HepG2 (cell line): ENCODE results near the gene SBNO2. TPM values are rescaled to one million over a fixed set of nuclear protein-coding genes. Genes with fewer than 3 reads are reported as not detected.

Experiments used
- ATAC-seq: fragments of 200-7000 bp; cut with Tn5 transposase; 3 replicates; pipeline ENCODE4 v1.9.1; 2020; ENCODE audit warnings: mild to moderate bottlenecking, moderate library complexity
- BruUV-seq: library from RNA; stranded (reverse); fragments of 400-500 nt; replicated peaks from 2 replicates; lab custom pipeline; 2021; lab: Mats Ljungman, UMichigan
- CTCF ChIA-PET: fragments of 300-600 bp; formaldehyde crosslinking; extraction: SDS; loops from one replicate; lab custom pipeline; 2021; ENCODE audit warnings: low total read pairs, inconsistent platforms, low intra/inter-chr PET ratio; lab: Yijun Ruan, JAX
- POLR2A ChIA-PET: fragments of 350-600 bp; sonication (Branson Sonifier 250); formaldehyde crosslinking; loops from one replicate; lab custom pipeline; 2020; ENCODE audit warnings: antibody characterized with exemption, inconsistent platforms; lab: Yijun Ruan, JAX
- DNase-seq: peaks from one replicate; pipeline ENCODE4 v3.0.0-alpha.2; 2015; ENCODE audit warnings: low spot score
- FAIRE-seq: peaks from 3 replicates; lab custom pipeline; 2011; peaks lifted over from hg19 to GRCh38; lab: Jason Lieb, UNC
- H2AFZ ChIP-seq: one replicate; pipeline ENCODE4 v1.6.1; 2011; ENCODE audit warnings: low read length, inconsistent platforms
- H3K27ac ChIP-seq: fragments of 300-600 bp; 3 replicates; pipeline ENCODE4 v1.8.0; 2011; ENCODE audit warnings: mixed run types, mild to moderate bottlenecking, mixed read lengths, low read length, inconsistent platforms; ENCODE audit not compliant: insufficient read depth; ENCODE audit errors: extremely low read length
- H3K27me3 ChIP-seq, 2 experiments: fragments of 200-600 bp in 1 of 2; 2 replicates in 1 of 2; 3 replicates in 1 of 2; pipeline versions ENCODE4 v1.6.0 to v1.8.0; 2011; ENCODE audit warnings: low read length in 2 of 2, mild to moderate bottlenecking in 2 of 2, moderate library complexity in 2 of 2, inconsistent platforms in 1 of 2; ENCODE audit not compliant: insufficient read depth in 2 of 2, control insufficient read depth in 1 of 2
- H3K36me3 ChIP-seq, 2 experiments: fragments of 200-600 bp in 1 of 2; replicated peaks in 1 of 2; 2 replicates in 1 of 2; 3 replicates in 1 of 2; pipeline versions ENCODE4 v1.5.1 to v1.8.0; 2011; ENCODE audit warnings: low read length in 2 of 2, inconsistent platforms in 1 of 2; ENCODE audit not compliant: insufficient read depth in 2 of 2, control insufficient read depth in 1 of 2
- H3K4me1 ChIP-seq: 2 replicates; pipeline ENCODE4 v1.5.1; 2012; ENCODE audit warnings: low read length, inconsistent platforms; ENCODE audit not compliant: insufficient read depth
- H3K4me2 ChIP-seq: 2 replicates; pipeline ENCODE4 v1.6.0; 2011; ENCODE audit warnings: low read depth, low read length, inconsistent platforms
- H3K4me3 ChIP-seq, 3 experiments: fragments of 200-600 bp in 1 of 3; sonication (generic), shearing (Covaris generic) in 1 of 3; replicated peaks in 1 of 3; 2 replicates each; pipeline ENCODE4 v1.5.1; 2011 to 2016; ENCODE audit warnings: low read length in 3 of 3, inconsistent platforms in 2 of 3, low read depth in 2 of 3, mild to moderate bottlenecking in 2 of 3, control low read depth in 1 of 3, mixed read lengths in 1 of 3; ENCODE audit not compliant: insufficient read depth in 1 of 3
- H3K79me2 ChIP-seq: one replicate; pipeline ENCODE4 v1.6.1; 2011; ENCODE audit warnings: low read length, inconsistent platforms; ENCODE audit not compliant: insufficient read depth
- H3K9ac ChIP-seq: 2 replicates; pipeline ENCODE4 v1.6.0; 2011; ENCODE audit warnings: mild to moderate bottlenecking, low read depth, low read length, inconsistent platforms; ENCODE audit not compliant: insufficient read depth
- H3K9me3 ChIP-seq: 2 replicates; pipeline ENCODE4 v1.5.1; 2012; ENCODE audit warnings: mild to moderate bottlenecking, low read length
- H4K20me1 ChIP-seq: 2 replicates; pipeline ENCODE4 v1.6.0; 2011; ENCODE audit warnings: inconsistent platforms, mild to moderate bottlenecking, low read length, moderate library complexity; ENCODE audit not compliant: insufficient read depth
- AGO2 ChIP-seq: fragments of 200-400 bp; formaldehyde crosslinking; optimal IDR thresholded peaks from 2 replicates; pipeline ENCODE3; 2017; ENCODE audit warnings: mild to moderate bottlenecking, low read depth, low read length, moderate library complexity
- ATAD3A ChIP-seq: sonication (generic); formaldehyde crosslinking; IDR thresholded peaks from 2 replicates; pipeline ENCODE4 v1.4.0; 2020; ENCODE audit warnings: missing genetic modification reagents
- CEBPB ChIP-seq: IDR thresholded peaks from 2 replicates; pipeline ENCODE4 v1.6.1; 2011; ENCODE audit warnings: low read depth, low read length, improper control_type of control experiment, borderline replicate concordance
- CREM ChIP-seq, 2 experiments: sonication (generic) in 1 of 2; formaldehyde crosslinking in 1 of 2; IDR thresholded peaks; 2 replicates each; pipeline versions ENCODE4 v1.4.0 to v1.6.1; 2016 to 2020; ENCODE audit warnings: antibody characterized with exemption in 1 of 2, mild to moderate bottlenecking in 1 of 2, missing genetic modification reagents in 1 of 2
- SCMH1 ChIP-seq: sonication (generic); formaldehyde crosslinking; IDR thresholded peaks from 2 replicates; pipeline ENCODE4 v1.9.0; 2021; ENCODE audit warnings: missing genetic modification reagents, mild to moderate bottlenecking, borderline replicate concordance
- SMARCE1 ChIP-seq: fragments of 450-650 bp; IDR thresholded peaks from 2 replicates; pipeline ENCODE4 v1.6.1; 2017; ENCODE audit warnings: borderline replicate concordance
- TGIF2 ChIP-seq: IDR thresholded peaks from 2 replicates; pipeline ENCODE4 v1.6.1; 2016; ENCODE audit warnings: control low read depth, missing compliant biosample characterization
- WGBS: methylation state at CpG from one replicate; pipeline ENCODE4 v1.1.6; 2017; ENCODE audit warnings: low lambda C conversion rate; 5-methylcytosine and 5-hydroxymethylcytosine counted together
- in situ Hi-C: cut with HindIII; loops from 2 replicates; pipeline ENCODE4 v1.10.0; 2017; ENCODE audit warnings: low pct_unique_long_range_greater_than_20kb; ENCODE audit not compliant: extremely low pct_ligation_motif_present
- intact Hi-C: fragments of 100-400 bp; cut with micrococcal nuclease; formaldehyde crosslinking; loops from one replicate; pipeline ENCODE4 v1.10.0; 2022; ENCODE audit not compliant: unreplicated experiment
- polyA plus RNA-seq, 8 experiments: library from polyadenylated mRNA; depleted of rRNA in 3 of 8; stranded (reverse) in 7 of 8; unstranded in 1 of 8; fragments of >200 nt; fragmentation: Illumina TruSeq in 4 of 8; extraction: Trizol in 4 of 8; gene quantifications; 2 replicates each; pipeline versions ENCODE4 v1.2.1 to v1.2.3, GENCODE V29; 2011 to 2016; ENCODE audit warnings: low read depth in 4 of 8, missing spikeins in 1 of 8, mixed read lengths in 1 of 8; ENCODE audit not compliant: insufficient read depth in 1 of 8
- total RNA-seq, 5 experiments: library from RNA; depleted of rRNA; stranded (reverse); fragments of >200 nt; fragmentation: Illumina TruSeq; extraction: Trizol; gene quantifications; 2 replicates each; pipeline ENCODE4 v1.2.3, GENCODE V29; 2016; ENCODE audit warnings: low read depth in 1 of 5
- TF ChIP-seq, protein P1 (sequence below): sonication (generic); formaldehyde crosslinking; IDR thresholded peaks from 2 replicates; pipeline ENCODE4 v1.4.0; 2020; ENCODE audit warnings: mild to moderate bottlenecking, missing genetic modification reagents
- TF ChIP-seq, protein P2 (sequence below): IDR thresholded peaks from 2 replicates; pipeline ENCODE4 v1.6.1; 2016; ENCODE audit warnings: low read depth, control low read depth

SBNO2 gene
- total and polyA plus RNA-seq, 2 of the 13 experiments (the other 11 are each of a cell fraction or from before 2014, with no cell fraction given) = 8.6 to 10.4 TPM

DNA sequence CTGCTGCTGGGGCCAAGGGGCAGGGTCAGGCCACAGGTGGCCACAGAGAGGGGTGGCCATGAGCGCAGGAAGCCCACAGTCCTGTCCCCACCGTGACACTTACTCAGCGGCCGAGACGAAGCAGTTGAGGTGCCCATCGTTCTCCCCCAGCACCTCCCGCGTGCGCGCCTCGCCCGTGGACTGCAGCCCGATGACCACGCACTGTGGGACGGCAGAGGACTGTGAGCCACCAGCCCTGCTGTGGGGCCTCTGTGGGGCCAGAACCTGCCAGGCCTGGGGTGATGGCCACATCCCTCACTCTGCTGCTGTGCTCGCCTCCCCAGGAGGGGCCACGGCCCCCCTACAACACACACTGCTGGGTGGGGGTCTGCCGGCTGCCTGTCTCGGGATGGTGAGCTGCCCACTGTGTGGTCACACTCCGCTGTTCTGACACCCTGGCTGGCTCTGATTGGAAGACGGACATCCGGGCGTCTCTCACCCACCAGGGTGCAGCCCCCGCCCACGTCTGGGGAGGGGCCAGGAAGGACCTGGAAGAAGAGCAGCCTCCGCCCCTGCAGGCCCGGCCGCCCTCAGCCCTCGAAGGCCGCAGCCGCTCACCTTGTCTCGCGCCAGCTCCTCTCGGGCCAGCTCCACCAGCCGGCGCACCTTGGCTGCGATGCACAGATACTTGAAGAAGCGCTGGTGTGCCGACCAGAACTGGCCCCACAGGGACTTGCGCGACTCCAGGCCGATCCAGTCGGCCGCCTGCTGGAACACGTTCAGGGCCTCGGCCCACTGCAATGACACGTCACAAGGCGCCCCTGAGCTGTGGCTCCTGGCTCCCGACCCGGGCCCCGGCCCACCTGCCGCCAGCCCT, 57.1 kb downstream of the SBNO2 start:
- CTCF ChIA-PET = no interaction called here
- H3K27me3 ChIP-seq = no peaks in the 10 kb centered on the region; a peak in 1 of 5 replicates
- TF ChIP-seq AGO2 (peak; percentile 25), SCMH1 (CRISPR knock-in tag) (no peak), SMARCE1 (no peak), CREM (IDR thresholded peaks at IDR 0.05) (no peak), CREM (CRISPR knock-in tag; IDR thresholded peaks at IDR 0.05) (no peak), TGIF2 (CRISPR knock-in tag) (no peak), ATAD3A (no peak), CEBPB (no peak)
- TF ChIP-seq, protein P1, sequence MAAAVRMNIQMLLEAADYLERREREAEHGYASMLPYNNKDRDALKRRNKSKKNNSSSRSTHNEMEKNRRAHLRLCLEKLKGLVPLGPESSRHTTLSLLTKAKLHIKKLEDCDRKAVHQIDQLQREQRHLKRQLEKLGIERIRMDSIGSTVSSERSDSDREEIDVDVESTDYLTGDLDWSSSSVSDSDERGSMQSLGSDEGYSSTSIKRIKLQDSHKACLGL (CRISPR knock-in tag) = no peak
- TF ChIP-seq, protein P2, sequence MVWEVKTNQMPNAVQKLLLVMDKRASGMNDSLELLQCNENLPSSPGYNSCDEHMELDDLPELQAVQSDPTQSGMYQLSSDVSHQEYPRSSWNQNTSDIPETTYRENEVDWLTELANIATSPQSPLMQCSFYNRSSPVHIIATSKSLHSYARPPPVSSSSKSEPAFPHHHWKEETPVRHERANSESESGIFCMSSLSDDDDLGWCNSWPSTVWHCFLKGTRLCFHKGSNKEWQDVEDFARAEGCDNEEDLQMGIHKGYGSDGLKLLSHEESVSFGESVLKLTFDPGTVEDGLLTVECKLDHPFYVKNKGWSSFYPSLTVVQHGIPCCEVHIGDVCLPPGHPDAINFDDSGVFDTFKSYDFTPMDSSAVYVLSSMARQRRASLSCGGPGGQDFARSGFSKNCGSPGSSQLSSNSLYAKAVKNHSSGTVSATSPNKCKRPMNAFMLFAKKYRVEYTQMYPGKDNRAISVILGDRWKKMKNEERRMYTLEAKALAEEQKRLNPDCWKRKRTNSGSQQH = no peak
- no TSS peak for BruUV-seq
- intact Hi-C loops = no loop called here
- POLR2A ChIA-PET = no interaction called here
- H3K4me1 ChIP-seq = peaks cover 15% of the 10 kb centered on the region
- H4K20me1 ChIP-seq = no peaks in the 10 kb centered on the region
- no peaks in the 10 kb centered on the region for H3K79me2 ChIP-seq
- H3K9ac ChIP-seq = no peak overlapping the region
- DNase-seq (no peak), ATAC-seq (no peak), FAIRE-seq (no peak)
- H3K4me3 ChIP-seq = no peak overlapping the region
- H3K9me3 ChIP-seq = no peaks in the 10 kb centered on the region
- H3K36me3 ChIP-seq = peaks cover 14 to 31% of the 10 kb centered on the region in 2 experiments; a peak in 4 of 5 replicates
- H3K4me2 ChIP-seq = no peak overlapping the region
- H2AFZ ChIP-seq = no peak overlapping the region
- 97% methylated on average over 24 of the region's 52 CpGs for WGBS
- in situ Hi-C loops = loop anchor here (5.0 kb wide), 1 partner anchor 35 kb away; no protein-coding TSS in a partner anchor
- H3K27ac ChIP-seq = no peak overlapping the region
